GM21576 (cell line): ENCODE data around the gene TEX10.
"Not testable (repeated sequence)": the region's sequence is repeated elsewhere in the genome, so short reads cannot be mapped to it uniquely, and the experiment has no call there.

Experiments used
- ATAC-seq: cut with Tn5 transposase; IDR thresholded peaks from one replicate; pipeline ENCODE4 v1.9.1; 2021; ENCODE audit warnings: mild to moderate bottlenecking, moderate library complexity; ENCODE audit not compliant: unreplicated experiment

Gene TEX10

DNA sequence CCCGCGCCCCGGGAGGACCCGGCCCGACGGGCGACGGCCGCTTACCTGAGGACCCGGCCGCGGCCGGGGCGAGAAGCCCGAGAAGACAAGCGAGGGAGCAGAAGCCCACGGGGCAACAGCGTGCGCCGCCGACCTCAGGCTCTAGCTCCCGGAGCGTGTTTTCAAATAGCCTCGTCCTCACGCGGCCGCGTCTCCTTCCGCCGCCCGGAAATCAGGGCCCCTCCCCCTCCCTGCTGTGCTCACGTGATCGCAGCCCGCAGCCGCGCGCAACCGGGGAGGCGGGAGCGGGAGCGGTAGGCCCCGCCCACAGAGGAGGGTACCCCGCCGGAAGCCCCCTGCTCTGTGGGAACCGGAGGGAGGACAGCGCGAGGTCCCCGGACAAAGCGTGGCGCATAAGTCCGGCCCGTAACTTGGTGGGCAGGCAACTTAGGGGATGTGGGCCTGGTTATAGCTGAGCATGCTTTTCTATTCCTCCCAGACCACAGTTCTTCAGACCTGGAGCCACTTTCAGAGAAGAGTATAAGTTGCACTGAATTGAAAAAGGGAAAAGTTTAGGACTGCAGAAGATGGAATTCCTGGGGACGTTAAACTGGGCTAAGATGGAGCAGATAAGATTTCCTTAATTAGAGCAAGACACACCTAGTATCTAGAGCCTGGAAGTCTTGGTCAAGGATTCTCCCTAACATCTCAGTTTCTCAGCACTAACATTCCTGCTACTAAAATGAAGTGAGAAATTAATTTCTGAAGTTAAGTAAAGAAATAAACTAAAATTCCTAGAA lies at the start of gene TEX10:
Gene TEX10 (minus strand): TSS at position 216 of the 779 bp plus-strand sequence. CDS start 3,579 bp downstream, outside the sequence.
- peak; percentile 81 for ATAC-seq

DNA sequence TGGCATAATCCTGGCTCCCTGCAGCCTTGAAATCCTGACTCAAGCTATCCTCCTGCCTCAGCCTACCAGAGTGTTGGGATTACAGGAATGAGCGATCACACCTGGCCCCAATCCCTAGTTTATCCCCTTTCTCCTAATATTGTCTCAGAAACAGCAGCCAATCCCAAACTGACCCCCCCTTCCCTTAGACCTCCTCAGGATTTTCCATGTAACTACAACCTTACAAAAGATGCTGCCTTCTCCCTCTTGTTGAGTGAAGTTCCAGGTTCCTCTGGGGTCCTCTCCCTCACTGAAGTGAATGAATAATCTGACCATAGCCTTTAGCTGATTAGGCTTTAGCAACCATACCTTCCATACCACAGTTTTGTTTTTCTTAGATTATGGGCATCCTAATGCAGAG lies 48.3 kb upstream of the TEX10 start:
- ATAC-seq = no peak

DNA sequence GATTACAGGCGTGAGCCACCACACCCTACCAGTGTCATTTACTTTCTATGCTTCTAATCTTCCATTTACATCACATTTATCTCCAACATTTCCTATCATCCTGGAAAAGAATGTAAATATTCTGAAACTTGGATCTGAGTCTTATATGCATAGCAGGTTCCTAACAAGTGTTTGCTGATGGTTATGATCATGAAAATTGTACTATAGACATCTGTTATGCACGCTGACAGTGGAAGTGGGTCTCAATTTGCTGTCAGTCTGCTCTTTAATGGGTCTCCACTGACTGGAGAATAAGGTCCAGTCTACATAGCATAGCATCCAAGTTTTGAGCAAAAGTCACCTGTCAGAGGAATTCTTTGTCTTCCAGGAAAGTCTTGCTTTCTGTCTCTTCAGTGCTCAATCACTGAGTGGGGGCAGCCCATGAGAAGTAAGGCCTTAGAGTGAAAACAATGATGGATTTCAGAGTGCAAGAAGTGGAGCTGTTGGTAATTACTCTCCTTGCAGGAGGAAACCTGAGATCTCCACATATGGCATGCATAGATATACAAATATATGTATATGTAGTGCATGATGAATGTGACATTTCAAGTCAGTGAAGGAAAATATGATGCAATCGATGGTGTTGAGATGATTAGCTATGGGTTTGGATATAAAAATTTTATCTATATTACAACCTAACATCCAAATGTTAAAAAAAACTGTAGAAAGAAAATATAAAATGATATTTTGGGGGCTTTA lies 45.0 kb upstream of the TEX10 start:
- ATAC-seq = no peak

DNA sequence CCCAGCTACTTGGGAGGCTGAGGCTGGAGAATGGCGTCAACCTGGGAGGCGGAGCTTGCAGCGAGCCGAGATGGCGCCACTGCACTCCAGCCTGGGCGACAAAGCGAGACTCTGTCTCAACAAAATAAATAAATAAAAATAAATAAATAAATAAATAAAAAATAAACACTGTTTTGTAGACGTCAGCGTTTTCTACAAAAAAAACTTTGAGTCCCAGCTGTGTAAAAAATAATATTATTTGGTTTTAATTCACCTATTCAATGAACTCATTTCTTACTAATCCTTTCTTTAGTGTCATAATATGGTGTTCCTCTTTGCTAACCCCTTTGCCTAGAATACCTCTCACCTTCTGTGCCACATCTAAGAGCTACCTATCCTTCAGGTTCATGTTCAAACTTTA lies 44.0 kb upstream of the TEX10 start:
- no peak for ATAC-seq

DNA sequence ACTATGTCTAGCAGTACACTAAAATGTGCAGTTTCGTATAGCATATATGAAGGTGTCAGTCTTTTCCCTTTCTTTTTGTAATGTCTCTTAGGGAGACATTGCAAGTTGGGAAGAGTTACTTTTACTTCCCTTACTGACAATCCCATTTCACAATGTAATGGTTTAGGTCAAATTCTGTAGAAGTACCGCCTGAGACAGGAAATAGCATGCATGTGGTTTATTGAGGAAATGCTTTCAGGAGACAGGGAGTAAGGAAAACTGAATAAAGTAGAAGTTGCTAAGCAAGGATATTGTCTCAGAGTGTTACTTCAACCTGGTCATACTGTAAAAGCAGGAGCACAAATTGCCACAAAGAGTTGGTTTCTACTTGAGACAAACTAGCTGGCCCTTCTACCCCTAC lies 42.1 kb upstream of the TEX10 start:
- no peak for ATAC-seq

DNA sequence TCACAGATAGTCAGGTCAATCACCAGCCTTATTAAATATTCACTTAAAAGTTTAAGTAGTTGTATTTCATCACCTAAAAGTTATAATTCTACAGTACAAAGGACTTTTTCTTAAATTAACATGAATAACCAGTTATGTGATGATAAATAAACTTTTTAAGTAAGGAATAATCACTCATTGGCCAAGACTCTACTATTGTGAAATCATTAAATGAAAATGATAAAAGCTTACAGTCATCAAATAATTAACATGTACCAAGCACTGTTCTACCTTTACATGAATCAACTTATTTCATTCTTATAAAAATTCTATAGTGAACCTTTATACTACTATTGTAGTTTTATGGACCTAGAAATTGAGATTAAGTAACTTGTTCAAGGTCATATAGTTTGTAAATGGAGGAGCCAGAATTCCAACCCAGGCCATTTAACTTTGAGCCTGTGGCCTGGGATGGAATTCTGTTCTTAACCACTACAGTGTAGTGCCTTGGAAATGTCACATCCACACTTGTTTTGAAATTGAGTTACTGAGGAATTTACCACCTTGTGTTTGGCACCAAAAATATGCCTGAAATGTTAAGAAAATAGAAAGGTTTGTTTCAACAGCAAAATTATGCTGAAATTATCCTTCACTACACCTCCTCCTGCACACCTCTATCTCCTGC lies 41.4 kb upstream of the TEX10 start:
- ATAC-seq = no peak

DNA sequence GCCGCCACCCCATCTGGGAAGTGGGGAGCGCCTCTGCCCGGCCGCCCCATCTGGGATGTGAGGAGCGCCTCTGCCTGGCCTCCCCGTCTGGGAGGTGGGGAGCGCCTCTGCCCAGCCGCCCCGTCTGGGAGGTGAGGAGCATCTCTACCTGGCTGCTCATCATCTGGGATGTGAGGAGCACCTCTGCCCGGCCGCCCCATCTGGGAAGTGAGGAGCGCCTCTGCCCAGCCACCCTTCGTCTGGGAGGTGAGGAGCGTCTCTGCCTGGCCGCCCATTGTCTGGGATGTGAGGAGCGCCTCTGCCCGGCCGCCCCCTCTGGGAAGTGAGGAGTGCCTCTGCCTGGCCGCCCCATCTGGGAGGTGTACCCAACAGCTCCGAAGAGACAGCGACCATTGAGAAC lies 40.2 kb upstream of the TEX10 start:
- not testable (repeated sequence) for ATAC-seq

DNA sequence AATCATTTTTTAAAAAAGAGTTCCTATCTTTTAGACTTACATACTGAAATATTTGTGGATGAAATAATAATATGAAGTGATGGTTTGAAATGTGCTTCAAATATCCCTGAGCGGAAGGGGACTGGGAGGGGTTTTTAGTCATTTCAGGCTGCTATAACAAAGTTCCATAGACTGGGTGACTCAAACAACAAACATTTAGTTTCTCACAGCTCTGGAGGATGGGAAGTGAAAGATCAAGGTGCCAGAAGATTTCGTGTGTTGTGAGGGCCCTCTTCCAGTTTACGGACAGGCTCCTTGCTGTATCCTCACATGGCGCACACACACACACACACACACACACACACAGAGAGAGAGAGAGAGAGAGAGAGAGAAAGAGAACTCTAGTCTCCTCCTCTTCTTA lies 27.1 kb upstream of the TEX10 start:
- ATAC-seq = no peak

DNA sequence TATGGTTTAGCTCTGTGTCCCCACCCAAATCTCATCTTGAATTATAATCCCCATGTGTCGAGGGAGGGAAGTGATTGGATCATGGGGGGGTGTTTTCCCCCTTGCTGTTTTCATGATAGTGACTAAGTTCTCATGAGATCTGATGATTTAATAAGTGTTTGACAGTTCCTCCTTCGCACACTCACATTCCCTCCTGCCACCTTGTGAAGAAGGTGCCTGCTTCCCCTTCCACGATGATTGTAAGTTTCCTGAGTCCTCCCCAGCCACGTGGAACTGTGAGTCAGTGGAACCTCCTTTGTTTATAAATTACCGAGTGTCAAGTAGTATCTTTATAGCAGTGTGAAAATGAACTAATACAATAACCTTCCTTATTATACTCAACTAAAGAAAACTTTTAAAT lies 24.3 kb upstream of the TEX10 start:
- no peak for ATAC-seq

DNA sequence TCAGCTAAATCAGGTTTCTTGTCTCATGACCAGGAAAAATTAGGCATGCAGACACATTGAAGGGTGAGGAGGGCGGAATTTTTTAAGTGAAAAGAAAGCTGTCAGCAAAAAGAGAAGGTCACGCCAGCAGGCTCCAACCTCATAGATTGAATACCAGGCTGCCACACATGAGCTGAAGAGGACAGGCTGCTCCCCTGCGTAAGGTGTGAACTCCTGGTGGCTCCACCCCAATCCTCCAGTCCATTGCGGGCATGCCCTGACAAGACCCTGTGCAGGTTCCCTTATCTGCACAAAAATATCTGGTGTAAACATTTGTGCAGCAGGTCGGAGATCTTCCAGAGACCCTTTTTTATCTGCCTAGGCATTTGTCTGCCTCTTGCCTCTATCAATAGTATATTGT lies 22.9 kb upstream of the TEX10 start:
- ATAC-seq = no peak

DNA sequence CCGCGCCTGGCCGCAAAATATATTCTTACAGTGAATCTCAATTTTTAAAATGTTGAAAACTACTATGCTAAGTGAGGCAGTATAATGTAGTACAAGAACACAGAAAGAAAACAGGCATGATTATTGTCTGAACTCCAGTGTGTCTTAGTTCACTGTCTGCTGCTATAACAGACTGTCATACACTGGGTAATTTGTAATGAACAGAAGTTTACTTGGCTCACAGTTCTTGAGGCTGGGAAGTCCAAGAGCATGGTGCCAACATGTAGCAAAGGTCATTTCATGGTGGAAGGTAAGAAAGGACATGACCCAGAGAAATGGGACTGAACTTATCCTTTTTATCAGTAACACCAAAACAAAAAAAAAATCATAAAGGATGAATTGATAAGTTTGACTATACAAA lies 19.9 kb upstream of the TEX10 start:
- no peak for ATAC-seq

DNA sequence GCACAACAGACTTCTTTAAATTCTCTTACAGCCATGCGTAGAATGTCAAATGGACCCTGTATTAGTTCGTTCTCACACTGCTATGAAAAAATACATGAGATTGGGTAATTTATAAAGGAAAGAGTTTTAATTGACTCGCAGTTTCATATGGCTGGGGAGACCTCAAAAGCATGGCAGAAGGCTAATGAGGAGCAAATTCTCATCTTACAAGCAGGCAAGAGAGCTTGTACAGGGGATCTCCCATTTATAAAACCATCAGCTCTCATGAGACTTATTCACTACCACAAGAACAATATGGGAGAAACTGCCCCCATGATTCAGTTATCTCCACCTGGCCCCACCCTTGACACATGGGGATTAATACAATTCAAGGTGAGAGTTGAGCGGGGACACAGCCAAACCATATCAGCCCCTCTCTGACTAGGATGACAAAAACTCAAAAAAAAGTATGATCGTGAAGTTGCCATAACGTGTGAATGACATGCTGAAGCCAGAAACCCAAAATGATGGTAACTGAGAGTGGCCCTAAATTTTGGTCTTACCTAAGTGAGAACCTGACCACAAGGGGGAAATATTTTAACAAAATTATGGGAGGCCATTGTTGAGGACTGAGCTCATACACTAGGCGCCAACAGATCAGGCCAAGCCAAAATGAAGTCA lies 17.5 kb upstream of the TEX10 start:
- no peak for ATAC-seq

DNA sequence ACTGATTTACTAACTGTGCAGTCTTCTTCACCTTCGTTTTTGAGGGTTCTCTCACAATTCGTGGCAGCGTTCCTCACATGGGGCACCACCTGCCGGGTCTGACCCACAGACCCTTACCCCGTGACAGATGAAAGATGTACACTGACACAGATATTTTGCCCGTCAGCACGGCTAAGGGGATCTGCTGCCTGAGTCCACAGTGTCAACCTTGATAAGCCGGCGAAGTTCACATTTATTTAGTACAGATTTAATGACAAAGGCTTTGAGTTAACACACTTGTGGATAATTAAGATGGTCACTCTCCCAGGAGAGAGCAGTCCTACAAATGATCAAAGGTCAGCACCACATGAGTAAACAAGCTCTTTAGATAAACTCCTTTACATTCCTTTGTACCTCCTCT lies 15.9 kb upstream of the TEX10 start:
- ATAC-seq = no peak

DNA sequence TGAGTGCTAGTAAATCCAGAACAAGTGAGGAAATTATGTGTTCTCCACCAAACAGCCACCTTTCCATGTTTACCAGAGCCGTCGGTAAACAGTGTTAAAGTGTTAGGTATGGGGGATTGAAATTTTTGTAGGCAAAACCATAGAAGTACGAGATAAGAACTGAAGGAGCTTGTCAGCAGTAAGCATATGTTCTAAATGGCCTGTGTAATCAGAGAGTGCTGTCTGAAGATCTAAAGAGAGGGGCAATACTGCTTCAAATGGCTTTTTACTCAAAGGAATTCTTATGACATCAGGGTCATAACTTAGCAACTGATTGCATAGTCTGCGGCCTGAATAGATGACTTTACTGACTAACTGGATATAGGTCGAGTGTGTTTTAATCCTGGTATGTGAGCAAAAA lies 13.4 kb upstream of the TEX10 start:
- no peak for ATAC-seq

DNA sequence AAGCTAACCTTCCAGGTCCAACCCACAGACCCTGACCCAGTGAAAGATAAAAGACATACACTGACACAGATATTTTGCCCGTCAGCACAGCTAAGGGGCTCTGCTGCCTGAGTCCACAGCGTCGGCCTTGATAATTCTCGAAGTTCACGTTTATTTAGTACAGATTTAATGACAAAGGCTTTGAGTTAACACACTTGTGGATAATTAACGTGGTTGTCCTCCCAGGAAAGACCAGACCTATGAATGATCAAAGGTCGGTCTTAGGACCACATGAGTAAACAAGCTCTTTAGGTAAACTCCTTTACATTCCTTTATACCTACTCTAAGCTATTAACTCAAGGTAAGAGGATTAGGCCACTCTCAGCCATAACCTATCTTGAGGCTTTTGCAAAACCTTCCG lies 11.3 kb upstream of the TEX10 start:
- no peak for ATAC-seq

DNA sequence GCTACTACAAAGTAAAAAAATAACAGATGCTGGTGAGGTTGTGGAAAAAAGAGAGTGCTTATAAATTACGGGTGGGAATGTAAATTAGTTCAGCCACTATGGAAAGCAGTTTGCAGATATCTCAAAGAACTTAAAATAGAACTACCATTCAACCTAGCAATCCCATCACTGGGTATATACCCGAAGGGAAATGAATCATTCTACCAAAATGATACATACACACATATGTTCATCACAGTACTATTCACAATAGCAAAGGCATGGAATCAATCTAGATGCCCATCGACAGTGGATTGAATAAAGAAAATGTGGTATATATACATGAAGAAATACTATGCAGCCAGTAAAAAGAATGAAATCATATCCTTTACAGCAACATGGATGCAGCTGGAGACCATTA lies 6.3 kb upstream of the TEX10 start:
- ATAC-seq = no peak

DNA sequence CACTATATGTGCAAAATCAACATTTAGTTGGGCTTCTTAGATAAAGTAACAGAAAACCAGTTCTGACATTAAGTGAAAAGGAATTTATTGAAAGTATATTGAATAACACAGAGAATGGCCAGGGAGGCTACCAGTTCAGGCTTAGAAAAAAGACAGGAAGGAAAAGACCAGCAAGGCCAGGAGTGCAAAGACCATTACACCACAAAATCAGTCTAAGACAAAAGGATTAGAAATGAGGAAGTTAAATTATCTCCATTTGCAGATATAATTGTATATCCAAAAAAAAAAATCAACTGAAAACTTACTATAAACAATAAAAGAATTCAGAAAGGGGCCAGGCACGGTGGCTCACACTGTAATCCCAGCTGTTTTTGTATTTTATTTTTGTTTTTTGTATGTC lies 4.8 kb upstream of the TEX10 start:
- ATAC-seq = no peak

DNA sequence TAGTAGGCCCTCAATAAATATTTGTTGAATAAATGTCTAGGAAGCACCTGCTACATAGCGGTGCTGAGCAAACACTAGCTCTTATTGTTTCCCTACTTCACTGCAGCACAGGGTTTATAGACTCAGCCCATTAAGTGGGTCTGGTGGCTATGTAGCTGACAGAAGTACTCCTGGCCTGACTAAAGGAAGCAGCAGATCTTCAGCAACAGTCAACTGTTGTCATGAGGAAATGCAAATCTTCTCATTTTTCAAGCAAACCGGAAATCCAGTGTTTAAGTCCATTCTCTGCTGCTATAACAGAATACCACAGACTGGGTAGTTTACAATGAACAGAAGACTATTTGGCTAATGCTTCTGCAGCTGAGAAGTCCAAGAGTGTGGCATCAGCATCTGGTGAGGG lies 2.8 kb upstream of the TEX10 start:
- ATAC-seq = no peak

DNA sequence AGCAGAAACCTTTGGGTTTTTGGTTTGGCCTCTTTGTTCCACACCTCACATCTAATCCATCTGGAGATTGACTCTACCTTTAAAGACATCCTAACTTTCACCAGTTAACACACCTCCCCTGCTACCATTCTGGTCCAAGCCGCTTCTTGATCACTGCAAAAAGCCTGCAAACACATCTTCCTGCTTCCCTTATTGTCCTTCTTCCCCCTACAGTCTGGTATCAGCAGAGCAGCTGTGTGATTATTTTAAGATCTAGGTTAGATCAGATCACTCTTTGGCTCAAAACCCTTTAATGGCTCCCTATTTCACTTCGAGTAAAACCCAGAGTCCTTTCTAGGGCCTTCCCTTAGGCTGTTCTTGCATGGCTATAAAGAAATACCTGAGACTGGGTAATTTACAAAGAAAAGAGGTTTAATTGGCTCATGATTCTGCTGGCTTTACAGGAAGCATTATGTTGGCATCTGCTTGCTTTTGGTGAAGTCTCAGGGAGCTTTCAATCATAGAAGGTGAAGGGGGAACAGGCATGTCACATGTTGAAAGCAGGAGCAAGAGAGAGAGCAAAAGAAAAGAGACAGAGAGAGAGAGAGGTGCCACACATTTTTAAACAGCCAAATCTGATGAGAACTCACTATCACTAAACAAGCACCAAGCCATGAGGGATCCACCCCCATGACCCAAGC lies 1.5 kb upstream of the TEX10 start:
- ATAC-seq = no peak

DNA sequence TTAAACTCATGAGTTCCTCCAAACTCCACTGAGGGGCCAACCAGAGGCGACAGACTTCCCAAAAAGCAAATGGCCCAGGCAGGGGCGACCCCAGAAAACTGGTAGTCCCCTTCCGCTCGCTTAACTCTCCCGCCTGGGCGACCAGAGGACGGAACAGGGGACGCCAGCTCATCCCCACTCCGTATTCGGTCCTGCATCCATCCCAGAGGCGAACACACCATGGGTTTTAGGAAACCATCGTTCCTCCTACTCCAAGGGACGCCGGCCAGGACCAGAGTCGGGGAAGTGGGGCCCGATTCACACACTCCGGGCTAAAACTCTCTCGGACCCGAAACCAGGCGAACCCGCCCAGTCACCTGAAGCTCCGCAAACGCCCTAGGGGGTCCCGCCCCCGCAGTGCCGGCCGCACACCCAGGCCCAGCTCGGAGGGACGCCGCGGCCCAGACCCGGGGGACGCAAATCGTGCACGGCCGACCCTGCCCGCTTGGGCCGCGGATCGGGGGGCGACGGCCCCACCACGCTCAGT lies 478 bp downstream of the TEX10 start:
- ATAC-seq = peak; percentile 35

DNA sequence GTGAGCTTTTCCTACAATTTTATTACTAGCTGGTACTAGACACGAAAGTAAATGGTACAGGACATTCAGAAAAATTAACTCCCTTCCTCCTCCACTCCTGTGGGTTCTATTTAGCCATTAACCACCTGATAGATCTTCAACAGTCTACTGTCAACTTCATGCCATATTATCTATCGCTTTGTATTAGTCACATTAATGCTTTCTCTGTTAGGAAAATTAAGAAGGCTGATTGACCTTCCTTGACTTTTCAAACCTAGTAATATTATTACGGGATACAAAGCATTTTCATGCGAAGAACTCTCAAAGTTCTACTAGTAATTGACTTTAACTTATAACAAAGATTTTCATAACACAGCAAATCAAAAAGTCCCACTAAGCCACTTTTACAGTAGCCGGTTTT lies 1.2 kb downstream of the TEX10 start:
- ATAC-seq = no peak
